ENCODE measurements around the gene DENND2A.
"Not testable (repeated sequence)": the region's sequence is repeated elsewhere in the genome, so short reads cannot be mapped to it uniquely, and the experiment has no call there.

The DENND2A gene

GRCh38 chr7:140571538-140572122 is 69.0 kb downstream of the DENND2A start:
- peak; percentile 86 for DNase-seq (ENCODE audit: low read depth)
- TF ChIP-seq, protein P1, sequence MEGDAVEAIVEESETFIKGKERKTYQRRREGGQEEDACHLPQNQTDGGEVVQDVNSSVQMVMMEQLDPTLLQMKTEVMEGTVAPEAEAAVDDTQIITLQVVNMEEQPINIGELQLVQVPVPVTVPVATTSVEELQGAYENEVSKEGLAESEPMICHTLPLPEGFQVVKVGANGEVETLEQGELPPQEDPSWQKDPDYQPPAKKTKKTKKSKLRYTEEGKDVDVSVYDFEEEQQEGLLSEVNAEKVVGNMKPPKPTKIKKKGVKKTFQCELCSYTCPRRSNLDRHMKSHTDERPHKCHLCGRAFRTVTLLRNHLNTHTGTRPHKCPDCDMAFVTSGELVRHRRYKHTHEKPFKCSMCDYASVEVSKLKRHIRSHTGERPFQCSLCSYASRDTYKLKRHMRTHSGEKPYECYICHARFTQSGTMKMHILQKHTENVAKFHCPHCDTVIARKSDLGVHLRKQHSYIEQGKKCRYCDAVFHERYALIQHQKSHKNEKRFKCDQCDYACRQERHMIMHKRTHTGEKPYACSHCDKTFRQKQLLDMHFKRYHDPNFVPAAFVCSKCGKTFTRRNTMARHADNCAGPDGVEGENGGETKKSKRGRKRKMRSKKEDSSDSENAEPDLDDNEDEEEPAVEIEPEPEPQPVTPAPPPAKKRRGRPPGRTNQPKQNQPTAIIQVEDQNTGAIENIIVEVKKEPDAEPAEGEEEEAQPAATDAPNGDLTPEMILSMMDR (IDR thresholded peaks at IDR 0.05; ENCODE audit: insufficient read depth, low read depth, low read length, missing control alignments), result no peak

DNA sequence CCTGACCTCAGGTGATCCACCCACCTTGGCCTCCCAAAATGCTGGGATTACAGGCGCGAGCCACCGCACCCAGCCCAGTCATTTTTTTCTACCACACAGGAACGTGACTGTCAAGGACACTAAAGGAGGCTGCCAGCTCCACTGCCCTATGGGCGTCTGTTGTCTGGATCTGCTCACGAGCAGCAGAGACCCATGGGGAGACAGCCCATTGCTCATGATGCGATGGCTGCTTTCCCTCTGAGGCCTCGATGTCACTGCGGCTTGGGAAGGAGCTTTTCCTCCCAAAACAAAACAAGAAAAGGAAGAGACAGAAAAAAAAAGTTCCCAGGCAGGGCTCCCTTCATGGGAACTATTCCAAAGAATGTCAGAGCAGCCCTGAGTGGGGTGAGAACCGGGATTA is 70.5 kb downstream of the DENND2A start:
- no peak overlapping the region for H3K4me3 ChIP-seq (ENCODE audit: low read length)
- TF ChIP-seq, protein P1 (IDR thresholded peaks at IDR 0.05; ENCODE audit: insufficient read depth, low read depth, low read length, missing control alignments), result no peak
- no peak for DNase-seq (ENCODE audit: low read depth)

More at GRCh38 chr7:140571538-140572122, 69.0 kb downstream of the DENND2A start:
- H3K4me3 ChIP-seq (ENCODE audit: low read length), result no peak overlapping the region

GRCh38 chr7:140568021-140568813 is 72.4 kb downstream of the DENND2A start:
- TF ChIP-seq, protein P1 (IDR thresholded peaks at IDR 0.05; ENCODE audit: insufficient read depth, low read depth, low read length, missing control alignments), result no peak
- no peak for DNase-seq (ENCODE audit: low read depth)
- no peak overlapping the region for H3K4me3 ChIP-seq (ENCODE audit: low read length)

DNA sequence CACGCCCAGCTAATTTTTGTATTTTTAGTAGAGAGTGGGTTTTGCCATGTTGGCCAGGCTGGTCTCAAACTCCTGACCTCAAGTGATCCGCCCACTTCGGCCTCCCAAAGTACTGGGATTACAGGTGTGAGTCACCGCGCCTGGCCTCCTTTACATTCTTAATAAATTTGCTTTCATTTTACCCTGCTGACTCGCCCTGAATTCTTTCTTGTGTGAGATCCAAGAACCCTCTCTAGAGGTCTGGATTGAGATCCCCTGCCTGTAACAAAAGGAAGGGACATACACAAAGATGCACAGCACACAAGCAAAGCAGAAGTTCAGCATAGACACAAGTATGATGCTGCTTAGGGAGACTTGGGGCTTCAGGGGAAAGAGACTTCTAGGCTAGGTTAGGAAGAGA is 74.4 kb downstream of the DENND2A start:
- not testable (repeated sequence) for H3K4me3 ChIP-seq (ENCODE audit: low read length)
- peak; percentile 48 for DNase-seq (ENCODE audit: low read depth)

GRCh38 chr7:140565761-140566160 is 74.9 kb downstream of the DENND2A start:
- H3K4me3 ChIP-seq (ENCODE audit: low read length), result not testable (repeated sequence)

DNA sequence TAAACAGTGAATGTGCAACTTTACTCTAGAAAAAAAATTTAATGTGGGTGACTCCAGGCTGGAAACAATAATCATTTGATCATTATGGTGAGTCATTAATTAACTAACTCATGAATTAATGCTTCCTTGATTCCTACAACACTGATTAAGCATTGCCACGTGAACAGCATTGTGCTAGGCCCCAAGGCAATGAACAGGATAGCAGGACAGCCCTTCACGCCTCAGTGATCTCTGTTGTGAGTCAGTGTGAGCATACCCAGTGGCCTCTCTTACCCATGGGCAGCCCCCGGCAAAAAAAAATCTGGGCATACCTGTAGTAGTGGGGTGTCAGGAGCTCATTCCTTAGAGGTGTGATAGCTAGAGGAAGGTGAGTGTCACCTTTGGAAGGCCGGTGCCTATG is 76.0 kb downstream of the DENND2A start:
- peak; percentile 98 for DNase-seq (ENCODE audit: low read depth)
- TF ChIP-seq, protein P1 (IDR thresholded peaks at IDR 0.05; ENCODE audit: insufficient read depth, low read depth, low read length, missing control alignments), result no peak

More at GRCh38 chr7:140565761-140566160, 74.9 kb downstream of the DENND2A start:
- not testable (repeated sequence) for DNase-seq (ENCODE audit: low read depth)

DNA sequence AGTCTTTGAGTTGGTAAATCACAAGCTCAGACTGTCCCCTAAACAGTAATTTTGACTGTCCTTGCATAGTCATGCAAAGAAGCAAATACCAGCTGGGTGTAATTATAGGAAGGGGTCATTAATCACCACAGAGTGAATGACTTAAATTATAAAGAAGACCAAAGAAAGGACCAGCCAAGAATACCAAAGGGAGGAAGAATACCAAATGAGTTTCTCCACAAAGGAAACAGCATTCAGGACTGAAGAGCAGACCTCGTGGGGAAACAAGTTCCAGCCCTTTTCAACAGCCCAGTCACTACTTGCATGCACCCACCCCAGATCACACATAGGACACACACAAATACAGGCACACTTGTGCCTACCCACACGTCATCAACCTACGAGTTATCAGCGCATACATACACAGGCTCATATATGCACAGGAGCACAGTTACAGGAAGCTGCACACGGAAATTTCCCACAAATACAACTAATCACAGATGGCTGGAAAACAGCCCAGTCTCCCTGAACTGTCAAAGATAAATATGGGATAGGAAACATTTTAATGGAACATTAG is 77.6 kb downstream of the DENND2A start:
- DNase-seq (ENCODE audit: low read depth), result no peak

More for the DNA sequence above, 76.0 kb downstream of the DENND2A start:
- H3K4me3 ChIP-seq (ENCODE audit: low read length), result no peak overlapping the region

More for the DNA sequence above, 77.6 kb downstream of the DENND2A start:
- TF ChIP-seq, protein P1 (IDR thresholded peaks at IDR 0.05; ENCODE audit: insufficient read depth, low read depth, low read length, missing control alignments), result no peak
- no peak overlapping the region for H3K4me3 ChIP-seq (ENCODE audit: low read length)
